Activated T-helper 17 cell treated with anti-CD3 and anti-CD28 coated beads, Interleukin-2, amount 50 U/mL, for 72 hours (primary cell): Measurements from ENCODE around the gene OBP2A. TPM values are rescaled to one million over a fixed set of nuclear protein-coding genes. Genes with fewer than 3 reads are reported as not detected.

Source experiments
- ATAC-seq: fragments of 150-1000 bp; cut with Tn5 transposase; replicated peaks from 2 replicates; pipeline ENCODE4 v1.10.0; 2021; ENCODE audit warnings: mild to moderate bottlenecking, moderate library complexity
- H3K27ac Mint-ChIP-seq: one replicate; pipeline ENCODE4 v1.8.0; 2022; ENCODE audit warnings: mixed read lengths
- H3K27me3 Mint-ChIP-seq: one replicate; pipeline ENCODE4 v1.8.0; 2022; ENCODE audit warnings: mixed read lengths
- H3K36me3 Mint-ChIP-seq: one replicate; pipeline ENCODE4 v1.8.0; 2022; ENCODE audit warnings: low read depth, mild to moderate bottlenecking, mixed read lengths
- H3K4me1 Mint-ChIP-seq: one replicate; pipeline ENCODE4 v1.8.0; 2022; ENCODE audit warnings: mixed read lengths
- H3K4me3 Mint-ChIP-seq: one replicate; pipeline ENCODE4 v1.8.0; 2022; ENCODE audit warnings: mild to moderate bottlenecking, mixed read lengths
- H3K9me3 Mint-ChIP-seq: one replicate; pipeline ENCODE4 v1.8.0; 2022; ENCODE audit warnings: mixed read lengths
- total RNA-seq, 2 donors: library from RNA; stranded (reverse); gene quantifications; one replicate each; pipeline ENCODE4 v1.2.3, GENCODE V29; 2022

OBP2A gene
- total RNA-seq, 2 donors from 2014 or later = not detected

DNA sequence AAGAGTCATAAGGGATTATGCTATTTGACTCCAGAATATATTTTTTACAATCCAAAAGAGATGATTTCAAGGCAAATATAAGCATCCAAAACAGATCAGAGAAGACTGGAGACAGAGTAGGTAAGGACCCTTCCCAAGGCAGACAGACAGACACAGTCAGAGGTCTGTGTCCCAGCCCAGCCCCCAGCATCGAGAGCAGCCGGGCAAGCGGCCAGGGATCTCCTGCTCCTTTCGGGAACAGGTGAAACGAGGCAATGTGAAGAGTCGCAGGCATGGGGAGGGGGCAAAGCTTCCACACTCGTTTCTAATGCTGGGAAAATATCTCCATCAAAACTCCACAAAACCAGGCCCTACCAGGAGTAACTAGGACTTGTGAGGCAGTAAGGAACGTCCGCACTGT lies 21.4 kb downstream of the OBP2A start:
- H3K4me1 Mint-ChIP-seq = no peaks in the 10 kb centered on the region
- no peak overlapping the region for H3K27ac Mint-ChIP-seq
- H3K9me3 Mint-ChIP-seq = no peaks in the 10 kb centered on the region
- H3K36me3 Mint-ChIP-seq = no peaks in the 10 kb centered on the region
- no peak overlapping the region for H3K4me3 Mint-ChIP-seq
- no peak for ATAC-seq
- H3K27me3 Mint-ChIP-seq = peaks cover 21% of the 10 kb centered on the region

DNA sequence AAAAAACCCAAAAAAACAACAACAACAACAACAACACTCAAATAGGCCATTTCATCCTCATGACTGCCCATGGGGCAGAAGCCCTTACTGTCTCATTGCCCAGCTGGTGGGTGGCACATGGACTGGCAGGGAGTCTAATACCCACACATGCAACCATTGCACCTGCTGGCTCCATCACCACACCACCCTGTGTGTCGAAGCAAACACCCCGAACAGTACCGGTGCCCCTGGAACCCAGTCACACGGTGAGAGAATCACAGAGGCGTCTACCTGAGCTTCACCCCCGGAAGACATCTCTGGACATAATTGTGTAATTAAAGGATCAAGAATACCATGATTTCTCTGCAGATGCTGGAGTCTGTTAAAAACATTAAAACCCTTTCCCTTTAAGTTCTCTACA lies 22.1 kb downstream of the OBP2A start:
- no peaks in the 10 kb centered on the region for H3K36me3 Mint-ChIP-seq

DNA sequence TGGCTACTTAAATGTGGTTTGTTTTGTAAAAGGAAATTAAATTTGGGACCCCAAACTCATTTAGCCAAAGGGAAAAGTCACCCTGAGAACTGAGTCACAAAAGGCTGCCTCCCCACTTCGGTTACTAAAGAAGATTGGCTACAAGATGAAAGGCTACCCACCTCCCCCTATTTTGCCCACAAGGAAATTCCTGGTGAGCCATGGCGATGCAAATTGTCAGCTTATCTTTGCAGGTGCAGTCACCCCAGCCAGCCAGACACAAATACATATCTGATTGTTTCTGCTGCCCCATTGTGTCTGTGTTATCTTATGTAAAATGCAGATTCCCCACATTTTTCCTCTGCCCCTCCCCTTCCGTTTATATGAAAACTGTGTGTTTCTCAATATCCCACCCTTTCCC lies 24.5 kb downstream of the OBP2A start:
- no peak for ATAC-seq
- Mint-ChIP-seq H3K36me3 (no peaks in the 10 kb centered on the region), H3K4me1 (no peaks in the 10 kb centered on the region), H3K27ac (no peak overlapping the region), H3K4me3 (no peak overlapping the region), H3K27me3 (peaks cover 21% of the 10 kb centered on the region), H3K9me3 (no peaks in the 10 kb centered on the region)

More for the DNA sequence above, 22.1 kb downstream of the OBP2A start:
- H3K4me3 Mint-ChIP-seq = no peak overlapping the region
- no peak for ATAC-seq
- no peaks in the 10 kb centered on the region for H3K4me1 Mint-ChIP-seq
- no peak overlapping the region for H3K27ac Mint-ChIP-seq
- peaks cover 21% of the 10 kb centered on the region for H3K27me3 Mint-ChIP-seq
- no peaks in the 10 kb centered on the region for H3K9me3 Mint-ChIP-seq

DNA sequence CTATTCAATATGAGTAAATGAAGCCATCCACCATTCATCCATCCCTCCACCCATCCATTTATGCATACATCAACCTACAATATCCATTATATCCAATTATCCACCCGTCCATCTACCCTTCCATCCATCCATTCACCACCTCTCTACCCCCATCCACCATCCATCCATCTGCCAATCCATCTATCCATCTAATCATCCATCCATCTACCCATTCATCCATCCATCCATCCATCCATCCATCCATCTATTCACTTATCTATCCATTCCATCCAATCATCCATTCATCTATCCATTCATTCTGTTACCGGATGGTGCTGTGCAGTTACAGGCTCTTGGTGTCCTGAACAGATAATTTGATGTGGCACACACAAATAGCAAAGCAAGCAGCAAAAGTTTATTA lies 26.3 kb downstream of the OBP2A start:
- Mint-ChIP-seq H3K4me3 (no peak overlapping the region), H3K36me3 (no peaks in the 10 kb centered on the region), H3K9me3 (no peaks in the 10 kb centered on the region), H3K27me3 (peaks cover 16% of the 10 kb centered on the region), H3K27ac (no peak overlapping the region), H3K4me1 (no peaks in the 10 kb centered on the region)
- no peak for ATAC-seq

DNA sequence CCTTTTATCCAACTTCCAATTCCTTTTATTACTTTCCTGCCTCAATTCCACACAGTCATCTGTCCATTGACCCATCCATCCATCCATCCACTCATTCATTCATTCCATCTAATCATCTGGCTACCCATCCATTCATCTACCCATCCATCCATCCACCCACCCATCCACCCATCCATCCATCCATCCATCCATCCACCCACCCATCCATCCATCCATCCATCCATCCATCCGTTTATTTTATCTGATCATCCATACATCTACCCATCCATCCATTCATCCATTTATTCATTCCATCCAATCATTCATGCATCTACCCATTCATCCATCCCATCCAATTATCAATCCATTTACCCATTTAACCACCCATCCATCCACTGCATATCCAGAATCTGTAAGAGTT lies 27.2 kb downstream of the OBP2A start:
- Mint-ChIP-seq H3K27me3 (peaks cover 14% of the 10 kb centered on the region), H3K36me3 (no peaks in the 10 kb centered on the region), H3K9me3 (no peaks in the 10 kb centered on the region), H3K27ac (no peak overlapping the region), H3K4me1 (no peaks in the 10 kb centered on the region), H3K4me3 (no peak overlapping the region)
- no peak for ATAC-seq

DNA sequence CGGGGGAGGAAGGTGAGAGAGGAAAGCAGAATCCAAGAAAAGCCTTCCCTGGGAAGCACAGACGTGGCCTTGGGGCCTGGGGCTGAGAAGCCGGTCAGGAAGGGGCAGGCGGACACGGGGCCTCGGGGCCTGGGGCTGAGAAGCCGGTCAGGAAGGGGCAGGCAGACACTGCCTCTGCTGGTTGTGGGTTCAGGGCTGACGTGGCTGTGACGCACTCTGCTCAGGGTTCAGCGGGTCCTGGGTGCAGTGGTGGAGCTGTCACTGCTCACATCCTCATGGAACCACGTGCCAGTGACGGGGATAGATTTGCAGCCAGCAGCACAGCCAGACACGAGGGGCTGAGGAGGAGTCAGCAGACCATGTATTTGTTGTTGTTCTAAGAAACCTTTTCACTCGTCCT lies 28.4 kb downstream of the OBP2A start:
- Mint-ChIP-seq H3K27ac (no peak overlapping the region), H3K4me1 (no peaks in the 10 kb centered on the region), H3K36me3 (no peaks in the 10 kb centered on the region), H3K4me3 (no peak overlapping the region), H3K9me3 (no peaks in the 10 kb centered on the region), H3K27me3 (peaks cover 10% of the 10 kb centered on the region)
- no peak for ATAC-seq

DNA sequence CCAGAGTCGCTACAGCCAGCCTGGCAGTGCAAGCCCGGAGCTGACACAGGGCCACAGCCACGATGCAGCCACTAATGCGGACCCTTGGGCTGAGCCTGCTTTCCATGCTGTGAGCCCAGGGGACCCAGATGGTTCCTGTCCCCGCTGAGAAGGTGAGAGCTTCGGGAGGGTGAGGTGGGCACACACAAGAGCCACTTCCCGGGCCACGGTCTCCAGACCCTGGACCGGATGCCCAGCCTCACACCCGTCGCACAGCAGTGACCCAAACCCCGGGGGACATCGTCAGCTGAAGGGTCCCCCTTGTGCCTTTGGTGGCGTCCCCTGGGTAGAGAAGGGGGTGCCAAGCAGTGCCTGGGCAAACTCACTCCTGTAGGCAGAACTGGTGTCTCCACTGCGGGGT lies 29.0 kb downstream of the OBP2A start:
- H3K4me3 Mint-ChIP-seq = no peak overlapping the region
- H3K9me3 Mint-ChIP-seq = no peaks in the 10 kb centered on the region
- no peak for ATAC-seq

DNA sequence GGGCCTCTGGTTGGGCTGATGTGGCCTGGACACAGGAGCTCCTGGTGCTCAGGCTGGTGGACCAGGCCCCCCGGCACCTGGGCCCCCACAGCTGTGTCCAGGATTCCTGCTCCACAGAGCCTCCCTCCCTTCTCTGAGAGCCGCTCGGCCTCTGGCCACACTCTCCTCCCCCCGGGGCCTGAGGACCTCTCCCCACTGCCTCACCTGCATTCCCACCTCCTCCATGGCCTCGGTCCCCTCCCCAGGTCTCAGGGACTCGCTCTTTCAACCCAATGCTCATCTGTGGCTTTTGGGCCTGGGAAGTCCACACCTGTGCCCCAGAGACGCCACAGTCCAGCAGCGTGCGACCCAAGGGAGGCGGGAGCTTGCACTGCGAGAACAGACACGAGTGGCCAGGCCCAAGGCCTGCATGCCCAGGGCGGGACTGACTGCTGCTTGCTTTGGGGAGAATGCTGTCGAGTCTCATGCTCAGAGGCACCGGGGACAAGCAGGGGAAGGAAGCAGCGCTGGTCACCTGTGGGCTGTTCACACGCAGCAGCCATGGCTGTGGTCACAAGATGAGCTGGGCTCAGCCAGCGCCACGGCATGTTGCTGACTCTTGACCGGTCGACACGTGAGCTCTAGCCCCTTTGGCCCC lies 30.2 kb downstream of the OBP2A start:
- ATAC-seq = no peak
- H3K36me3 Mint-ChIP-seq = no peaks in the 10 kb centered on the region
- no peaks in the 10 kb centered on the region for H3K9me3 Mint-ChIP-seq
- peaks cover 4% of the 10 kb centered on the region for H3K27me3 Mint-ChIP-seq
- H3K27ac Mint-ChIP-seq = no peak overlapping the region
- H3K4me3 Mint-ChIP-seq = no peak overlapping the region
- H3K4me1 Mint-ChIP-seq = no peaks in the 10 kb centered on the region

More for the DNA sequence above, 29.0 kb downstream of the OBP2A start:
- Mint-ChIP-seq H3K4me1 (no peaks in the 10 kb centered on the region), H3K27me3 (peaks cover 10% of the 10 kb centered on the region), H3K27ac (no peak overlapping the region), H3K36me3 (no peaks in the 10 kb centered on the region)

DNA sequence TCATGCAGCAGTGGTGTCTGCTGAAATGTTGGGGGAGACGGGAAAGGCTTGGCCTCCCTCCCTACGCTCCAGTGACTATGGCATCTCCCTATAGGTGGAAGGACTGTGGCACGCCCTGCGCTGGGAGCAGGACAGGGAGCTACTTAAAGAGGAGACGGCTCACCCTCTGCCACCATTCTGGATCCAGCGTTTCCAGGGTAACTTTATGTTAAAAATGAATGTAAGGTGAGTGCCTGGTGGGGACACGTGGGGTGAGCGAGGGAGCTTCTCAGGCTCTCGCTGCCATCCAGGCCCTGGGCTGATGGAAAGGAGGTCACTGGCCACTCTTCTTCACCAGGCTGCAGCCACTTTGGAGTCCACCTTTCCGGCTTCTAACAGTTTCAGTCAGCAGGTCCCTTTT lies 31.3 kb downstream of the OBP2A start:
- H3K4me1 Mint-ChIP-seq = no peaks in the 10 kb centered on the region
- H3K36me3 Mint-ChIP-seq = no peaks in the 10 kb centered on the region
- H3K27me3 Mint-ChIP-seq = peaks cover 7% of the 10 kb centered on the region
- no peak overlapping the region for H3K27ac Mint-ChIP-seq
- no peaks in the 10 kb centered on the region for H3K9me3 Mint-ChIP-seq
- no peak overlapping the region for H3K4me3 Mint-ChIP-seq
- ATAC-seq = no peak

DNA sequence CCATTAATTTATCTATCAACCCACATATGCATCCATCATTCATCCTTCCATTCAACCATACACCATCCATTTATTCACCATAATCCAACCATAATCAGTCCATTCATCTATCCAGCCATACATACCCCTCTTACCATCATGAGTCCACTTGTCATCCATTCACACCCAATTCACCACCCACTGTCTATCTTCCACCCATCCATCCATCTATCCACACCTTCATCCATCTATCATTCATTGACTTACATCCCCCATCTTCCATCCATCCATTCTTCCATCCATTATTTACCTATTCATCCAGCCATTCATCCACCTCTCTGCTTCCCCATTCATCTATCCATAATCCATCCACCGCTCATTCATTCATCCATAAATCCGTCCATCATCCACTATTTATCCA lies 33.4 kb downstream of the OBP2A start:
- H3K9me3 Mint-ChIP-seq = no peaks in the 10 kb centered on the region
- H3K4me3 Mint-ChIP-seq = no peak overlapping the region
- ATAC-seq = no peak

DNA sequence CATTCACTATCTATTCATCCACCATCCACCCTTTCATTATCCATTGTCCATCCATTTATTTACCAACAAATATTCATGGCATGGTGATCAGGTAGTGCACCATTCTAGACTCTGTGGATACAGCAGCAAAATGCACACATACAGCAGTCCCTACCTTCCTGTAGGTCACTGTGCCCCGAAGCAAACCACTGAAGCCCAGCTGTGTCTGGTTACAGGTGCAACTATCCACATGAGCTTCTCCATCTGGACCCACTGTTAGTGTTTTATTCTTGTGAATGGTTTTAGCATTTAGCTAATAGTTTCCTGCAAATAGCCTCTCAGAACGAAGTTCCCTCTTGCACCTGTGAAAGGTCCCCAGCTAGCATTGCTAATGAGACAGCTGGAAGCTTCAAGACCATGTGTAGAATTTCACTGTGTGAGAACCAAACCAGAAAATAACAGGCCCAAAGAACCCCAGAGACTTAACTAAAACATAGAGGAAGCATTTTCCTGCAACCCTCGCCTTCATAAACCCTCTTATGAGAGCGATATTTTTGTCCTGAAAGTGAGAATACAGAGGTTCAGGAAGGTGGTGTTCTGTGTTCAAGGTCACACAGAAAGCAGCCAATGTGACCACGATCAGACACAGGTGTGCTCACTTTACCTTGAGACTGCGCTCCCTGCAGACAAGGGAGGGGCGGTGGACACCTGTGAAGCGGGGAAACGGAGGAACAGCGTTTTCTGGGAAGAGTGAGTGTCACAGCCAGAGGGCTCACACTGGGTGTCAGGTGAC lies 34.1 kb downstream of the OBP2A start:
- Mint-ChIP-seq H3K36me3 (no peaks in the 10 kb centered on the region), H3K4me3 (no peak overlapping the region), H3K4me1 (no peaks in the 10 kb centered on the region), H3K27ac (no peak overlapping the region), H3K9me3 (no peaks in the 10 kb centered on the region), H3K27me3 (peaks cover 10% of the 10 kb centered on the region)
- ATAC-seq = no peak

More for the DNA sequence above, 33.4 kb downstream of the OBP2A start:
- H3K27ac Mint-ChIP-seq = no peak overlapping the region
- H3K36me3 Mint-ChIP-seq = no peaks in the 10 kb centered on the region
- no peaks in the 10 kb centered on the region for H3K4me1 Mint-ChIP-seq
- peaks cover 7% of the 10 kb centered on the region for H3K27me3 Mint-ChIP-seq

DNA sequence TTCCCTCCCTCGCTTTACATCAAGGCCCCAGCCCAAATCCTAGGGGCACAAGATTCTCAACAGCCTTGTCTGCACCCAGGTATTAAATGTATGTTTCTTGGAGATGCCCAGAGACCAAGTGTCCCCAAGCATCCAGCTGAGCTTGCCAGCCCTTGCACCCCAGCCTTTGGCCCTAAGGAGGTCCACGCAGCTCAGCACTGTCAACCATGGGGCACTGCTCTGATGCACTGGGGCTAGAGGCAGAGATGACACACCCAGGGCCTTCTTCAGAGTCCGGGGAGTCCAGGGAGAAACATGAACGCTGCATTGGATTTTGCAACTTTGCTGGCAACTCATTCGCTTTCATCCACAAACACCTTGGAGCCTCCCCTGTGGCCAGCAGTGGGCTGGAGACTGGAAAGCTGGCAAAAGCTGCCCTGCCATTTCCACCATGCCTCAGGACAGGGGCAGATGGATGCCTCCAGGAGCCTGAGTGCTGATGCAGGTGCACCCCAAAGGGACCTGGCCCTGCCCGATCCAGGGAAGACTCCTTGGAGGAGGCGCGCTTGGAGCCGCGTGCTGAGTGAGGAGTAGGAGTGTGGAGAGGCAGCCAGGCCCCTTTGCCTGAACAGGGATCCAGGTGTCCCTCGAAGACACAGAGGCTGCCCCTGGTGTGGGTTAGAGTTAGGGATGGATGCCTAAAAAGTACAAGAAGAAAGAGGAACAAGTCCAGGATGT lies 34.9 kb downstream of the OBP2A start:
- no peaks in the 10 kb centered on the region for H3K9me3 Mint-ChIP-seq
- H3K36me3 Mint-ChIP-seq = no peaks in the 10 kb centered on the region
- ATAC-seq = no peak
- H3K4me1 Mint-ChIP-seq = no peaks in the 10 kb centered on the region
- H3K27ac Mint-ChIP-seq = no peak overlapping the region
- H3K4me3 Mint-ChIP-seq = no peak overlapping the region
- H3K27me3 Mint-ChIP-seq = peaks cover 10% of the 10 kb centered on the region

DNA sequence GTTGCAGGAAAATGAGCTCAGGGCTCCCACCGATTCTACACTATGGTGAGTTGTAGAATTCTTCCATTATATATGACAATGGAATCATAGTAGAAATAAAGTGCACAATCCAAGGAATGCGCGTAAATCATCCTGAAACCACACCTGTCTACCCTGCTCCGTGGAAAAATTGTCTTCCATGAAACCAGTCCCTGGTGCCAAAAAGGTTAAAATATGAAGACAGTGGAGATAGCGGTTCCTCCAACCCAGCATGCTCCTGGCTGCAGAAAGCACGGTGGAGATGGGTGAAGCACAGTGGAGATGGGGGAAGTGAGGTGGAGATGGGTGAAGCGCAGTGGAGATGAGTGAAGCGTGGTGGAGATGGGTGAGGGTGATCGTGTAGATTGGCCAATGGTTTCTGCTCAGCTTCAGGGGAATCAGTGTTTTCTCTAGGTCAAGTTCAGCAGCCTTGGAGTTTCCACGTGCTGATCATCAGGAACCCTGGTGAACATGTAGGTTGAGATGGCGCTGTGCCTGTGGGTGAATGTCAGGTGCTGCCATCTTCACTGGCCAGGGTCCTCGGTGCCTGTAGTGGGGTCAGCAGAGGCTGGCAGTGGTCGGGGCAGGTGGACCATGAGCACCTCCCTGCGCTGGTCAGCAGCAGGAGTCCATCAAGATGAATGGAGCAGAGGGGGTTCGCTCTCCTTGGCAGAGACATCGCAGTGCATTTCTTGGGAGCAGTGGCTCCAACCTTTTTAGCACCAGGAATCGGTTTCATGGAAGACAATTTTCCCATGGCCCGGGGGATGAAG lies 35.9 kb downstream of the OBP2A start:
- H3K36me3 Mint-ChIP-seq = no peaks in the 10 kb centered on the region
- H3K27me3 Mint-ChIP-seq = peaks cover 7% of the 10 kb centered on the region
- no peaks in the 10 kb centered on the region for H3K4me1 Mint-ChIP-seq
- no peak overlapping the region for H3K4me3 Mint-ChIP-seq
- no peak for ATAC-seq
- no peak overlapping the region for H3K27ac Mint-ChIP-seq
- H3K9me3 Mint-ChIP-seq = no peaks in the 10 kb centered on the region

DNA sequence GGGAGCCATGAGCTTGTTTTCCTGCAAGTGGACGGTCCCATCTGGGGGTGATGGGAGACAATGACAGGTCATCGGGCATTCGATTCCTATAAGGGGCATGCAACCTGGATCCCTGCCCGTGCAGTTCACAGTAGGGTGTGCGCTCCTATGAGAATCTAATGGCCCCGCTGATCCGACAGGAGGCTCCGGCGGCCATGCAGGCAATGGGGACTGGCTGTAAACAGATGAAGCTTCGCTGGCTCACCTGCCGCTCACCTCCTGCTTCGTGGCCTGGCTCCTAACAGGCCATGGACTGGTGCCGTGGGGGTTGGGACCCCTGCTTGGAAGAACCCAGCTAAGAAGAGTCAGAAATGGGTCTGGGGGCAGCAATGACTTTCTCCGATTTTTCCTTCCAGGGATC lies 36.6 kb downstream of the OBP2A start:
- no peak for ATAC-seq
- Mint-ChIP-seq H3K27ac (no peak overlapping the region), H3K4me1 (no peaks in the 10 kb centered on the region), H3K36me3 (no peaks in the 10 kb centered on the region), H3K9me3 (no peaks in the 10 kb centered on the region), H3K4me3 (no peak overlapping the region), H3K27me3 (peaks cover 7% of the 10 kb centered on the region)
